Stimulated activated CD8-positive, alpha-beta memory T cell treated with anti-CD3 and anti-CD28 coated beads, Interleukin-4, amount 100 ng/mL, for 48 hours (primary cell): Measurements from ENCODE around the gene SOD3.

ENCODE experiments used
- DNase-seq: peaks from one replicate; pipeline ENCODE4 v3.0.0-alpha.2; 2020

Gene SOD3, protein sequence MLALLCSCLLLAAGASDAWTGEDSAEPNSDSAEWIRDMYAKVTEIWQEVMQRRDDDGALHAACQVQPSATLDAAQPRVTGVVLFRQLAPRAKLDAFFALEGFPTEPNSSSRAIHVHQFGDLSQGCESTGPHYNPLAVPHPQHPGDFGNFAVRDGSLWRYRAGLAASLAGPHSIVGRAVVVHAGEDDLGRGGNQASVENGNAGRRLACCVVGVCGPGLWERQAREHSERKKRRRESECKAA

GRCh38 chr4:24794916-24795665 is at the start of gene SOD3:
SOD3 (plus strand) TSS chr4:24795573; CDS start chr4:24799522, 3,949 bp downstream.
- no peak for DNase-seq

DNA sequence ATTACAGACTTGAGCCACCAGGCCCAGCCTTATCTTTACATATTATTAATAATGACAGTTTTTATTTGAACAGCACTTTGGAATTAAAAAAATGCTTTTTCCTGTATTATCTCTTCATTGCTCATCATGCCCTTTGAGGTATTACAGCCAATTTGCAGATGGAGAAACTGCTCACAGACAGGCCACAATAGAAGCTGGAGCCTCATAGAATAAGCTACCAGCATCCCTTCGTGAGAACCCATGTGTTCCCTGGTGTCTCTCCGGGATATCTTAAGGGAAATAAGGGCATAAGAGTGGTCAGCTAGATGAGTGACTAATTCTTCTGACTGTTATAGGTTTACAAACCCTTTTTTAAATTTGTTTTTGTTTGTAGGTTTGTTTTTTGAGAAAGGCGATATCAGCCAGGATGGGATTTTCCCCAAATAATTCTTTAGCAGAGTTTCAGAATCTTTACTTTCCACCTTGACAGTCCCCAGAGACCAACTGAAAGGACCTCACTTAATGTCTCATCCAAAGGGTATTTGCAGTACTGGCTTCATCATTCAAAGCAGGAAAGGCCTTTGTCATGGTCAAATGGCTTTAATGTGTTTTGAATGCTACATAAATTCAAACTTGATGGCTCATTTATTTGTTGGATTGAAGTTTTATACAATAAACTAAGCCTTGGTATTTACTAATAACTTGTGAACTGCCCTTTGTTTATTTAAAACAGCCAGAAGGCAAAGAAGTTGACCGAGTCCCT is 48.0 kb upstream of the SOD3 start:
- DNase-seq, result no peak

DNA sequence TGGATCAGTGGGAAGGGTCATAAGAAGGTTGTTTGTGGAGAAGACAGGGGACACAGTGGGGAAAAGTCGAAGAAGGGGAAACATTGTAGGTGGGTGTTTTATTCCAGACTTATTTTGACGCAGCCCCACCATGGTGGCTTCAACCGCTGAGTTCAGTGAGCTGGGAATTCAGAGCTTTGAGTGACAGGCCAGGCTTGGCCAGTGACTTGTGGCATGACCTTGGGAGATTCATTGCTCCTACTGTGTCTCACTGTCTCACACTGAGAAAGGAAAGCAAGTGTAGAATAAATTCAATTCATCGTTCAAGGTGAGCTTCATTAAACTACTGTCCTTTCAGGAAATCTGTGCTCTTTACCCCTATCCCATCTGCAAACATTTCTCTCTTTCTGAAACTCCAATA is 47.4 kb upstream of the SOD3 start:
- no peak for DNase-seq

DNA sequence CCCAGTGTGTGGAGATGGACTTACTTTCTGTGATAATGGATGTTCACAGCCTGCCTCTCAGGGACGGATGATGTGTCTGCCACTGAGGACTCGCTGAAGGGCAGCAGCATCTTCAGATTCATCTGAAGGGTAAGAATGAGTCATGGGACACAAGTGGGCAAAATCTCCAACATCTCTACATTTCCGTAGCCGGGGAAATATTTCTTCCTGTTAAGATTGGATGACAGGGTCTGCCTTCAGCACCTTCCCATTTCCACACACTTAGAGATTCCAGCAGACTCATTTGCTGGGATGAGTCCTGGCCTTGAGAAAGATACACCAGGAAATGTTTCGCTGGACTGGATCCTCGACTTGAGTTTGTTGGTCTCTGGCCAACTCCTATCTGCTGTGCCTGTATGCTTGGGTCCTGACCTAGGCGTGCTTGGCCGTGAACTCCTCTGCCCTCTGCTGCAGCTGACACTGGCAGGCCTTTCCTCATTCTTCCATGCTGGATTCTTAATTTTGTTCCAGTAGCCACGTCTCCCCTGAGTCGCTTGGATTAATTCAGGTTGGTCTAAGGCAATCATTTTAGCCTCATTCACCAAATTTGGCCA is 46.5 kb upstream of the SOD3 start:
- DNase-seq, result no peak

GRCh38 chr4:24750106-24750505 is 45.3 kb upstream of the SOD3 start:
- no peak for DNase-seq

GRCh38 chr4:24751926-24752539 is 43.3 kb upstream of the SOD3 start:
- no peak for DNase-seq

DNA sequence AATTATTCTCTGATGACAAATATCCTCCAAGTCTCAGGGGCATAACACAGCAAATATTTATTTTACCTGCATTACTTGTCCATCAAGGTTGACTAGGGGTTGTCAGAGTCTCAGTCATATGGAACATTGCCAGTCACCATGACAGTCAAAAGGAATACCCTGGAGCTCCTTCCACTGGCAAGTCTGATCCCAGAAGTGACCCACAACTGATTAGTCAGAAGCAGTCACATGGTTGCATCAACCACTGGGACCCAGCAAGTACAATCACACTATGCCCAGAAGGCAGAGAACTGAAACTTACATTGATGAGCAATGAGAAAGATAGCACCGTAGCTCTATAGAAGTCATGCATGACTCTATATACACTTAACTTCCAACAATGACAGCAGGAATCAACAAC is 41.9 kb upstream of the SOD3 start:
- no peak for DNase-seq

DNA sequence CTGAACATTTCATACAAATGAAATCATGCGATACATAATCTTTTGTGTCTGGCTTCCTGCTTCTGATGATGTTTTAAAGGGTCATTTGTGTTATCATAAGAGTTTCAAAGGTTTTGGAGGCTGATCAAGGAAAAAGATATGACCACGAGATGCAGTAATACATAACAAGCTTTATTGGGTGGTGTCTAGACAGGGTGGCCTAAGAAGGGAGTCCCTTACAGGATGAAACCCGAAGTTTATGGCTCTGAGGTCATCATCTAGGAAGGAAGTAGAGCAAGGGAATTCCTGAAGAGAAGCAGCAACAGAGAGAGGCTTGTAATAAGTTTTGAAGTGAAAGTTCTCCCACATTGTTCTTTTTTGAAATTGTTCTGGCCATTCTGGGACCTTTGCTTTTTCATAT is 40.8 kb upstream of the SOD3 start:
- no peak for DNase-seq

- DNase-seq, result no peak
Observed at GRCh38 chr4:24763631-24764297, 31.6 kb upstream of the SOD3 start.

DNA sequence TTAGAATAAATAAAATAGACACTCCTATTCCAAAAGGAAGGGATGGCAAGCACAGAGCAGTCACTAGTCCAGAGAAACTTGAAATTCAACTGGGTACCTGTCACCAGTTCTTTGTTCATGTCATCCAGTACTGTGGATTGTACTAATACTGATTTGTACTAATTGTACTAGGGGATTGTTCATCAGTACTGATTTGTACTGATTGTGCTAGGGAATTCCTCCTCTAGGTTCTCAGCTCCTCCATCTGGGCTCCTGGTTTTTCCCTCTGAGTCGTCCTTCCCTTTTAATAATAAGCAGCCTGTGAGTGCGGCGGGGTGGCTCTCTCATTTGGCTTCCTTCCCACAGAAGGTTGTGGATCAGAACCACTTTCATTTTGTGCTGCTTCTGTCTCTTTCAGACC is 31.0 kb upstream of the SOD3 start:
- DNase-seq, result no peak

DNA sequence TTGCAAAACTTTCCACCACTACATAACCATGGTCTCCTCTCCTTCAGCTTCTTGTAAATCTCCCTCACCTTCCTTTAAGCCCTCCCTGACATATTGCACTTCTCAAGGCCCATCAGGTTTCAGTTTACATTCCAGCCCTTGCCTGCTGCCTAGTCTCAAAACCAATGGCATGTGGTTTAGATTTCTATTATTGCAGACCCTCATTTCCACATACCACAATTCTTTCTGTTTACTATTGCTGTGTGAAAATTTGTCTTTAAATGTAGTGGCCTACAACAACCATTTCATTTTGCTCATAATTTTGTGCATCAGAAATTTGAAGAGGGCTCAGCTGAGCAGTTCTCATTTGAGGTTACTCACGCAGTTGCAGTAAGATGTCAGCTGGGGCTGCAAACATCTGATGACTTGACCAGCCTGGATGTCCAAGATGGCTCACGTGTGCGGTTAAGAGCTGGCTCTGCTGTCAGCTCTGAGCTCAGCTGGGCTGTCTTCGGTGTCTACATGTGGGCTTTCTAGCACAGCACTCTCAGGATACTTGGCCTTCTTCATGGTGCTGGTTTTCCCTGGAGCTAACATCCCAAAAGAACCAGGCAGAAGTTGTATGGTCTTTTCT is 29.9 kb upstream of the SOD3 start:
- DNase-seq, result no peak

GRCh38 chr4:24768006-24768405 is 27.4 kb upstream of the SOD3 start:
- DNase-seq, result no peak

DNA sequence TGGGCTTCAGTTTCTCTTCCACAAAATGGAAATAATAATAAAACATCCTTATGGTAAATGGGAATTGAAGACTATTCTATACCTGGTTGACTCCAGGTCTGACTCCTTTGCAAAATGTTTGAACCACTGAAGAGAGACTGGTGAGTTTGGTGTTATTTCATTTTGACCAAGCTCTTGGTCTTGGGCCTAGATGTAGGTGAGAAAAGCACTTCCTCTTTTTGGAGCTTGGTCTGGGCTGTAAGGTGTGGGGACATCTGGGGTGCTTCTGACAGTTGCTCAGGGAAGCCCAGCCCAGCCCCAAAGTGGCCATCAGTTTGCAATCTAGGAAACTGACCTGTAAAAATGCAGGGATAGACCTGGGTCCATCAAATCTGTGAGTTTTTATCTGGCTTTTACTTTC is 26.8 kb upstream of the SOD3 start:
- DNase-seq, result no peak

GRCh38 chr4:24769571-24769970 is 25.8 kb upstream of the SOD3 start:
- DNase-seq, result no peak

GRCh38 chr4:24770032-24770584 is 25.3 kb upstream of the SOD3 start:
- peak; percentile 24 for DNase-seq

GRCh38 chr4:24770667-24771066 is 24.7 kb upstream of the SOD3 start:
- DNase-seq, result no peak

DNA sequence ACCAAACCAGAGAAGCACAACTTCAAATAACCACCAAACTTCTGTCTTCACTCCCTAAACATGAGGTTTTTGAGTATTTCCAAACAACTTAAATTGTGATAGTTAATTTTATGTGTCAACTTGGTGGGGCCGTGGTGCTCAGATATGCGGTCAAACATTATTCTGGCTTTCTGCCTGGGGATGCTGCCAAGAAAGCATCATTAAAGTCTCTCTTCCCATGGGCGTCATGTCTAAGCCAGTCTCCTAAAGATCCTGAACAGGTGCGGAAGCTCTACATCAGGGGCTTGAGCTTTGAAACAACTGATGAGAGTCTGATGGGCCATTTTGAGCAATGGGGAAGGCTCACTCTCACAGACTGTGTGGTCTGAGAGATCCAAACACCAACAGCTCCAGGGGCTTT is 24.1 kb upstream of the SOD3 start:
- no peak for DNase-seq

GRCh38 chr4:24772061-24772705 is 23.2 kb upstream of the SOD3 start:
- DNase-seq, result no peak

- no peak for DNase-seq
Observed at GRCh38 chr4:24772952-24773351, 22.4 kb upstream of the SOD3 start.

- DNase-seq, result no peak
Observed at GRCh38 chr4:24774452-24774851, 20.9 kb upstream of the SOD3 start.

DNA sequence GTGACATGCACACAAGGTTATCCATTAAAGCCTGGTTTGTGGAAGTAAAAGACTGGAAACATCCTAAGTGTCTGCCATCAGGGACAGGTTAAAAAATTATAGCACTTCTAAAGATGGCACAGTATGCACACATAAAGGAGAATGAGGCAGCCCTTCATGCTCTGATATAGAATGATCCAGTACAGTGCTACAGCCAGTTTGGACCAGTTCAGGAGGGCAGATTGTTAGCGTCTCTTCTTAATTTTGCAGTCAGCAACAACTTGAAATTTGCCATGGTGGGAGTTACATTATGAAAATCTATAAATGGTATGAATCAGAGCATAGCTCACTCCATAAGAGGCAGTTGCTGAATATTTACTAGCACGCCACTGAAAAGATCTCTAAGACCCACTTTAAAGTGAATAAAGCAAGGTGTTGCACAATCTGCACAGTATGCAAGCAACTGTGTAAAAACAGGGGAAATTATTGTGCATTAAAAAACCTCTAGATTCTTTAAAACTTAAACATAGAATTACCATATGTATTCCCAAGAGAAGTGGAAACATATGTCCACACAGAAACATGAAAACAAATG is 20.3 kb upstream of the SOD3 start:
- DNase-seq, result no peak
